ENCODE data around the gene SMARCA2.
A peak's percentile ranks its signal among the peaks of the same experiment; 100 is the strongest.

The SMARCA2 gene

GRCh38 chr9:2241836-2242741 is 226.9 kb downstream of the SMARCA2 start:
- TF ChIP-seq FOXP2 (optimal IDR thresholded peaks at IDR 0.05; ENCODE audit: control extremely low read depth, extremely low read length, insufficient read depth) = peak; percentile 72
- TF ChIP-seq POLR2AphosphoS5 (IDR thresholded peaks at IDR 0.05; ENCODE audit: borderline replicate concordance, low read depth, low read length) = peak; percentile 79
- no peak for TF ChIP-seq EZH2 (IDR thresholded peaks at IDR 0.05)
- Histone ChIP-seq H3K9me3 (ENCODE audit: low read depth, low read length) (no peaks in the 10 kb centered on the region), H3K36me3 (ENCODE audit: insufficient read depth, low read length) (no peaks in the 10 kb centered on the region), H3K4me3 (peak overlapping the region; percentile 72), H3K27ac (no peak overlapping the region), H3K9ac (ENCODE audit: insufficient read length) (peak overlapping the region; percentile 55)
- peak; percentile 56 for DNase-seq (ENCODE audit: low read depth, low spot score)

GRCh38 chr9:2242831-2243330 is 227.7 kb downstream of the SMARCA2 start:
- H3K4me3 ChIP-seq = no peak overlapping the region
- H3K36me3 ChIP-seq (ENCODE audit: insufficient read depth, low read length) = no peaks in the 10 kb centered on the region
- no peak overlapping the region for H3K9ac ChIP-seq (ENCODE audit: insufficient read length)
- H3K9me3 ChIP-seq (ENCODE audit: low read depth, low read length) = no peaks in the 10 kb centered on the region
- DNase-seq (ENCODE audit: low read depth, low spot score) = no peak
- H3K27ac ChIP-seq = no peak overlapping the region
- TF ChIP-seq FOXP2 (optimal IDR thresholded peaks at IDR 0.05; ENCODE audit: control extremely low read depth, extremely low read length, insufficient read depth) = no peak
- TF ChIP-seq EZH2 (IDR thresholded peaks at IDR 0.05) = no peak
